ENCODE results near the gene MROH2B. TPM values are rescaled to one million over a fixed set of nuclear protein-coding genes. Genes with fewer than 3 reads are reported as not detected.
A peak's percentile ranks its signal among the peaks of the same experiment; 100 is the strongest.

The MROH2B gene
- total RNA-seq, 1 donor from 2014 or later = not detected

DNA sequence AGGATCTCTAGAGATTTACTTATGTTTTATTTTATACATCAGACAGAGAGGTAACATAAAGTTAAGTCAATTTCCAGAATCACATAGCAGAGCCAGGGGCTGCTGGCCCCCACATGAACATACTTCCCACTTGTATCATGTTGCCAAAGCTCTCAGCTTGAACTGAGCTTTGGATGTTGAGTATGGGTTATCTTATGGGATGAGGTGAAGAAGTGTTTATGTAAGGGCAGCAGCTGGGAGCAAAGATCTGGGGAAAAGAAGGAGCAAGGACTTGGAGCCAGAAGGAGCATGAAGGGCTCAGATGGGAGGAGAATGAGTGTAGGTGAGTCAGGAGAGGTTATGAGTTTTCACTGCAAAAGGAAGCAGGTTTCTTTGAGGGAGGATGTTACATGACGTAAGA lies 72.0 kb downstream of the MROH2B start:
- FAIRE-seq (no peak), DNase-seq (ENCODE audit: low read depth) (no peak)
- H3K36me3 ChIP-seq (ENCODE audit: control insufficient read depth, insufficient read depth, low read length) = no peaks in the 10 kb centered on the region
- H3K4me3 ChIP-seq (ENCODE audit: low read depth, low read length) = no peak overlapping the region
- H3K27me3 ChIP-seq (ENCODE audit: control insufficient read depth, insufficient read depth, low read length) = no peaks in the 10 kb centered on the region
- TF ChIP-seq, protein P1, sequence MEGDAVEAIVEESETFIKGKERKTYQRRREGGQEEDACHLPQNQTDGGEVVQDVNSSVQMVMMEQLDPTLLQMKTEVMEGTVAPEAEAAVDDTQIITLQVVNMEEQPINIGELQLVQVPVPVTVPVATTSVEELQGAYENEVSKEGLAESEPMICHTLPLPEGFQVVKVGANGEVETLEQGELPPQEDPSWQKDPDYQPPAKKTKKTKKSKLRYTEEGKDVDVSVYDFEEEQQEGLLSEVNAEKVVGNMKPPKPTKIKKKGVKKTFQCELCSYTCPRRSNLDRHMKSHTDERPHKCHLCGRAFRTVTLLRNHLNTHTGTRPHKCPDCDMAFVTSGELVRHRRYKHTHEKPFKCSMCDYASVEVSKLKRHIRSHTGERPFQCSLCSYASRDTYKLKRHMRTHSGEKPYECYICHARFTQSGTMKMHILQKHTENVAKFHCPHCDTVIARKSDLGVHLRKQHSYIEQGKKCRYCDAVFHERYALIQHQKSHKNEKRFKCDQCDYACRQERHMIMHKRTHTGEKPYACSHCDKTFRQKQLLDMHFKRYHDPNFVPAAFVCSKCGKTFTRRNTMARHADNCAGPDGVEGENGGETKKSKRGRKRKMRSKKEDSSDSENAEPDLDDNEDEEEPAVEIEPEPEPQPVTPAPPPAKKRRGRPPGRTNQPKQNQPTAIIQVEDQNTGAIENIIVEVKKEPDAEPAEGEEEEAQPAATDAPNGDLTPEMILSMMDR (IDR thresholded peaks at IDR 0.05; ENCODE audit: insufficient read depth, low read length, severe bottlenecking) = no peak

DNA sequence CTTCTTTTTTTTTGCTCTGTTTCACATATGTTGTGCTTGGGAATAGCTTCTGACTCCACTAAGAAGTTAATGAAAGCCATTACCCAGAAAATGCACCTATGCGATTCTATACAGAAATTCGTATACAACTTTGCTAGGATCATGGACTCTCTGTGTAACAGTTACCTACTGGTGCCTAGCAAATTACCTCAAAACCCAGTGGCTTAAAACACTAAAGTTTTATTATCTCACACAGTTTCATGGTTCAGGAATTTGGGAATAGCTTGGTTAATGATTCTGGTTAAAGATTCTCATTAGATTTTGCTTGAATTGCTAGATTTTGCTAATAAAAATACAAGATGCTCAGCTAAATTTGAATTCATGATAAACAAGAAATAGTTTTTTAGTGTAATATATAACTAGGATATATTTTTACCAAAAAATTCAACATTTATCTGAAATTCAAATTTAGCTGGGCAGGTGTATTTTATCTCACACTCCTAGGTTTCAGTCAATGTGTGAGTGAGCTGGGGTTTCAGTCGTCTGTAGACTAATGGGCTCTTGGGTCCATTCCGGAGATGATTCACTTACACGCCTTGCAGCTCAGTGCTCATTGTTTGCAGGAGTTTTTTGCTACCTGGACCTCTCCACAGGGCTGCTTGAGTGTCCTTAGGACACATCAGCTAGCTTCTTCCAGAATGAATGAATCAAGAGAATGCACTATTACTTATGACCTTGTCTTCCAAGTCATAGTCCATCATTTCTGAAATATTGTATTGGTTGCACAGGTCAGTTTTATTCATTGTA lies 75.1 kb downstream of the MROH2B start:
- DNase-seq (ENCODE audit: low read depth) (no peak), FAIRE-seq (no peak)
- no peaks in the 10 kb centered on the region for H3K36me3 ChIP-seq (ENCODE audit: control insufficient read depth, insufficient read depth, low read length)
- TF ChIP-seq, protein P1 (IDR thresholded peaks at IDR 0.05; ENCODE audit: insufficient read depth, low read length, severe bottlenecking) = no peak
- H3K4me3 ChIP-seq (ENCODE audit: low read depth, low read length) = no peak overlapping the region
- H3K27me3 ChIP-seq (ENCODE audit: control insufficient read depth, insufficient read depth, low read length) = no peaks in the 10 kb centered on the region

DNA sequence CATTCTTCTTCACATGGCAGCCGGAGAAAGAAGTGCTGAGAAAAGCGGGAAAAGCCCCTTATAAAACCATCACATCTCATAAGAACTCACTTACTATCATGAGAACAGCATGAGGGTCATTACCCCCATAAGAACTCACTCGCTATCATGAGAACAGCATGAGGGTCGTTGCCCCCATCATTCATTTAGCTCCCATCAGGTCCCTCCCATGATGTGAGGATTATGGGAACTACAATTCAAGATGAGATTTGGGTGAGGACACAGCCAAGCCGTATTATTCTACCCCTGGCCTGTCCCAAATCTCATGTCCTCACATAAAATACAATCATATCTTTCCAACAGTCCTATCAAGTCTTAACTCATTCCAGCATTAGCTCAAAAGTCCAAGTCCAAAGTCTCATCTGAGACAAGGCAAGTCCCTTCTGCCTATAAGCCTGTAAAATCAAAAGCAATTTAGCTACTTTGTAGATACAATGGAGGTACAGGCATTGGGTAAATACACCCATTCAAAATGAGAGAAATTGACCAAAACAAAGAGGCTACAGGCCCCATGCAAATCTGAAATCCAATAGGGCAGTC lies 79.1 kb downstream of the MROH2B start:
- TF ChIP-seq, protein P1 (IDR thresholded peaks at IDR 0.05; ENCODE audit: insufficient read depth, low read length, severe bottlenecking) = no peak
- H3K36me3 ChIP-seq (ENCODE audit: control insufficient read depth, insufficient read depth, low read length) = no peaks in the 10 kb centered on the region
- FAIRE-seq = no peak
- H3K4me3 ChIP-seq (ENCODE audit: low read depth, low read length) = no peak overlapping the region
- H3K27me3 ChIP-seq (ENCODE audit: control insufficient read depth, insufficient read depth, low read length) = no peaks in the 10 kb centered on the region
- DNase-seq (ENCODE audit: low read depth) = no peak

DNA sequence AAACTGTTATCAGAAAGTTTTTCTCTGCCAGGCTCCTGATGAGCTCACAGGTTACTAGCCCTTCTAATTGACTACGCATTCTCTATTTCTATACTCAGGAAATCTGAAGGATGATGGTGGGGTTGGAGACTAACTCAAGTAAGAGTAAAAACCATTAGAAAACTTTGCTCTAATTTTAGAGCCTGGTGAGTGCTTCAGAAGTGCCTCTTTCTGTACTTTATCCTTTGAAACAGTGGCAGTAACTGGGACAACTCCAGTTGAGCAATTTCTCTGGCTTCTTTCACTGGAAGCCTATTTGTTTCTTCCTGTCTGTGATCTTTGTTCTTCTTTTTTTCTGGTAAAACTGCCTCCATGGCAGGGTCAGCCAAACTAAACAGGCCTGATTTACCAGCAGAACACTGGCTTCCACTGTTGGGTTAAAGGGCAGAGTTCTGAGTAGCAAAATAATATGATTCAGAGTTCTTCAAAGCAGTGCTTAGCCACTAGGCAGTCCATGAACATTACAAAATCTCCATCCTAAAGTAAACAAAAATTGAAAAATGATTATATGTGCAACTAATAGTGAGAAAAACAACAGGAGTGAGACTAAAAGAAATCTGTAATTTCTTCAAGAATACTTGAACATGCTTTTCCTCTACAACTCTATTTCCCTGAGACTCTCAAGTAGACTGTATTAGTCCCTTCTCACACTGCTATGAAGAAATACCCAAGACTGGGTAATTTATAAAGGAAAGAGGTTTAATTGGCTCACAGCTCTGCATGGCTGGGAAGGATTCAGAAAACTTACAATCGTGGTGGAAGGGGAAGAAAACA lies 79.8 kb downstream of the MROH2B start:
- Histone ChIP-seq H3K27me3 (ENCODE audit: control insufficient read depth, insufficient read depth, low read length) (no peaks in the 10 kb centered on the region), H3K4me3 (ENCODE audit: low read depth, low read length) (no peak overlapping the region), H3K36me3 (ENCODE audit: control insufficient read depth, insufficient read depth, low read length) (no peaks in the 10 kb centered on the region)
- TF ChIP-seq, protein P1 (IDR thresholded peaks at IDR 0.05; ENCODE audit: insufficient read depth, low read length, severe bottlenecking) = no peak
- DNase-seq (ENCODE audit: low read depth) (peak; percentile 48), FAIRE-seq (no peak)

DNA sequence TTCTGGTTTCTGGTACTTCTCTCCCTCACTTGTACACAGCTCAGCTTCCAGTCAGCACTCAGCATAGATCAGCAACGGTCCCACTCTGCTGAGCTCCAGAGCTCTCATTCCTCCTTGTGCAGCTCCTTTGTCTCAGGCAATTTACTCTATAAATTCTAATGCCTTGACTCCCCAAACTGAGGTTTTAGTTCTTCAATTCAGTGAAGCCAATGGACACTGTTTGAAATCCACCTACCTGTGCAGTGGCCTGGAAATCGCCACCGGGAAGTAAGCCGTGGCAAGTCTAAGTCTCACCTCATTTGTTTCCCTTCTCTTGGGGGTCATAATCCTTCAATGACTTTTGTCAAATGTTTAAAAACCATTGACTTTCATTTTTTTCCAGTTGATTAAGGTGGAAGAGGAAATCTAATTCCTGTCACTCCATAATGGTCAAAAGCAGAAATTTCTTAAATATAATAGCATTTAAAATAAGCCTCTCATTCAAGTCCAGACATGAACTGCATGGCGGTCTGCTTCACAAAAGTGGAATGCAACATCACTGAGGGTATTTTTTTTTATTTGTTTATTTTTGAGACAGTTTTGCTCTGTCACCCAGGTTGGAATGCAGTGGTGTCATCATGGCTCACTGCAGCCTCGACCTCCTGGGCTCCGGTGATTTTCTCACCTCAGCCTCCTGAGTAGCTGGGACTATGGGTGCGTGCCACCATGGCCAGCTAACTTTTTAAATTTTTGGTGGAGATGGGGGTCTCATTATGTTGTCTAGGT lies 82.2 kb downstream of the MROH2B start:
- no peak for FAIRE-seq
- TF ChIP-seq, protein P1 (IDR thresholded peaks at IDR 0.05; ENCODE audit: insufficient read depth, low read length, severe bottlenecking) = no peak
- peak; percentile 84 for DNase-seq (ENCODE audit: low read depth)
- no peaks in the 10 kb centered on the region for H3K27me3 ChIP-seq (ENCODE audit: control insufficient read depth, insufficient read depth, low read length)
- H3K36me3 ChIP-seq (ENCODE audit: control insufficient read depth, insufficient read depth, low read length) = no peaks in the 10 kb centered on the region
- H3K4me3 ChIP-seq (ENCODE audit: low read depth, low read length) = no peak overlapping the region
